Measurements from ENCODE around the gene IL16.

Gene IL16

GRCh38 chr15:81297603-81298575, 101.2 kb downstream of the IL16 start:
- 92% methylated on average over 4 of the region's 4 CpGs for WGBS
- no peak overlapping the region for H3K9ac ChIP-seq (ENCODE audit: low read depth, low read length)
- no peaks in the 10 kb centered on the region for H3K27me3 ChIP-seq (ENCODE audit: insufficient read depth, low read length)
- H3K4me1 ChIP-seq (ENCODE audit: insufficient read depth, low read length), result peaks cover 8% of the 10 kb centered on the region; the same call in 1 of the 2 replicates
- no peaks in the 10 kb centered on the region for H3K36me3 ChIP-seq (ENCODE audit: insufficient read depth, low read length)
- no peaks in the 10 kb centered on the region for H3K9me3 ChIP-seq (ENCODE audit: insufficient read depth, low read depth, low read length)
- H3K27ac ChIP-seq (ENCODE audit: low read depth, low read length), result no peak overlapping the region
- H3K4me3 ChIP-seq (ENCODE audit: low read length), result no peak overlapping the region

- Histone ChIP-seq H3K27me3 (ENCODE audit: insufficient read depth, low read length) (no peaks in the 10 kb centered on the region), H3K9me3 (ENCODE audit: insufficient read depth, low read depth, low read length) (no peaks in the 10 kb centered on the region), H3K27ac (ENCODE audit: low read depth, low read length) (no peak overlapping the region), H3K36me3 (ENCODE audit: insufficient read depth, low read length) (no peaks in the 10 kb centered on the region), H3K4me1 (ENCODE audit: insufficient read depth, low read length) (peaks cover 15% of the 10 kb centered on the region), H3K9ac (ENCODE audit: low read depth, low read length) (no peak overlapping the region), H3K4me3 (ENCODE audit: low read length) (no peak overlapping the region)
- WGBS, result 91% methylated on average over 6 of the region's 6 CpGs
Measured at GRCh38 chr15:81298611-81299010, 101.9 kb downstream of the IL16 start.

GRCh38 chr15:81299156-81299555, 102.5 kb downstream of the IL16 start:
- no peaks in the 10 kb centered on the region for H3K9me3 ChIP-seq (ENCODE audit: insufficient read depth, low read depth, low read length)
- 97% methylated on average over 3 of the region's 3 CpGs for WGBS
- H3K4me3 ChIP-seq (ENCODE audit: low read length), result no peak overlapping the region
- no peak overlapping the region for H3K27ac ChIP-seq (ENCODE audit: low read depth, low read length)
- H3K4me1 ChIP-seq (ENCODE audit: insufficient read depth, low read length), result peaks cover 17% of the 10 kb centered on the region
- no peaks in the 10 kb centered on the region for H3K36me3 ChIP-seq (ENCODE audit: insufficient read depth, low read length)
- no peaks in the 10 kb centered on the region for H3K27me3 ChIP-seq (ENCODE audit: insufficient read depth, low read length)
- H3K9ac ChIP-seq (ENCODE audit: low read depth, low read length), result no peak overlapping the region

GRCh38 chr15:81299630-81300273, 103.1 kb downstream of the IL16 start:
- H3K27me3 ChIP-seq (ENCODE audit: insufficient read depth, low read length), result no peaks in the 10 kb centered on the region
- H3K4me1 ChIP-seq (ENCODE audit: insufficient read depth, low read length), result peaks cover 20% of the 10 kb centered on the region
- no peak overlapping the region for H3K27ac ChIP-seq (ENCODE audit: low read depth, low read length)
- no peak overlapping the region for H3K4me3 ChIP-seq (ENCODE audit: low read length)
- H3K9me3 ChIP-seq (ENCODE audit: insufficient read depth, low read depth, low read length), result no peaks in the 10 kb centered on the region
- H3K9ac ChIP-seq (ENCODE audit: low read depth, low read length), result no peak overlapping the region
- 89% methylated on average over 14 of the region's 14 CpGs for WGBS
- no peaks in the 10 kb centered on the region for H3K36me3 ChIP-seq (ENCODE audit: insufficient read depth, low read length)

- H3K4me3 ChIP-seq (ENCODE audit: low read length), result no peak overlapping the region
- 98% methylated on average over 4 of the region's 4 CpGs for WGBS
- H3K27ac ChIP-seq (ENCODE audit: low read depth, low read length), result no peak overlapping the region
Measured at GRCh38 chr15:81301385-81301784, 104.7 kb downstream of the IL16 start.

DNA sequence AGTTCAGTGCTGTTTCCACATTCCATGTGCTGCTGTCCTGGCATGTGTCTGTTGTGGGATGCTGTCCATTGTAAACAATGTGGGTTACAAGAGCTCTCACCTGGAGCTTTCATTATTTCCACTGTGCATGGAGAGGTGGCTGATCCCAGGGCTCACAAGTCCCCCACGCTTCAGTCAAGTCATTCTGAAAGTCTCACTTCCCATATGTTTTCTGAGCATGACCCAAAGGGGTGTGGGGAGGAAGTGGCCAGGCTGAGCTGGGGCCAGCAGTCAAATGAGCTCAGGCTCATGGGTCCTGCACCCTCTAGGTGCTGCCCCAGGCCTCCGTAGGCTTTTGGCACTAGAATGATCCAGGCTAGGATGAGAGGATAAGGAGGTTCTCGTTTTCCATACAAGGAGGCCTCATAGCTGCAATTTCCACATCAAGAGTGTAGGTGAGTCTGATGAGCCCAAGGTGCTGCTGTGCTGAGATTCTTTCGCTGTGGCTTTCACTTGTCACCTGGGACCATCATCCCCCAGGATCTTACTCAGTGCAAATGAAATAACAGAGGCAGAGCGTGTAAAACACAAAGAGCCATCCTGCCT, 105.2 kb downstream of the IL16 start:
- Histone ChIP-seq H3K4me3 (ENCODE audit: low read length) (no peak overlapping the region), H3K9ac (ENCODE audit: low read depth, low read length) (no peak overlapping the region)

More at GRCh38 chr15:81301385-81301784, 104.7 kb downstream of the IL16 start:
- Histone ChIP-seq H3K4me1 (ENCODE audit: insufficient read depth, low read length) (peaks cover 21% of the 10 kb centered on the region), H3K27me3 (ENCODE audit: insufficient read depth, low read length) (no peaks in the 10 kb centered on the region), H3K9me3 (ENCODE audit: insufficient read depth, low read depth, low read length) (no peaks in the 10 kb centered on the region), H3K36me3 (ENCODE audit: insufficient read depth, low read length) (no peaks in the 10 kb centered on the region), H3K9ac (ENCODE audit: low read depth, low read length) (no peak overlapping the region)

GRCh38 chr15:81302701-81303109, 106.0 kb downstream of the IL16 start:
- Histone ChIP-seq H3K27ac (ENCODE audit: low read depth, low read length) (no peak overlapping the region), H3K9ac (ENCODE audit: low read depth, low read length) (no peak overlapping the region), H3K27me3 (ENCODE audit: insufficient read depth, low read length) (no peaks in the 10 kb centered on the region), H3K4me3 (ENCODE audit: low read length) (no peak overlapping the region), H3K4me1 (ENCODE audit: insufficient read depth, low read length) (peaks cover 21% of the 10 kb centered on the region), H3K9me3 (ENCODE audit: insufficient read depth, low read depth, low read length) (no peaks in the 10 kb centered on the region), H3K36me3 (ENCODE audit: insufficient read depth, low read length) (no peaks in the 10 kb centered on the region)
- WGBS, result 93% methylated on average over 6 of the region's 6 CpGs

More for the DNA sequence above, 105.2 kb downstream of the IL16 start:
- 88% methylated on average over 5 of the region's 5 CpGs for WGBS
- Histone ChIP-seq H3K9me3 (ENCODE audit: insufficient read depth, low read depth, low read length) (no peaks in the 10 kb centered on the region), H3K36me3 (ENCODE audit: insufficient read depth, low read length) (no peaks in the 10 kb centered on the region), H3K4me1 (ENCODE audit: insufficient read depth, low read length) (peaks cover 21% of the 10 kb centered on the region), H3K27me3 (ENCODE audit: insufficient read depth, low read length) (no peaks in the 10 kb centered on the region), H3K27ac (ENCODE audit: low read depth, low read length) (no peak overlapping the region)

GRCh38 chr15:81303244-81304225, 106.9 kb downstream of the IL16 start:
- Histone ChIP-seq H3K36me3 (ENCODE audit: insufficient read depth, low read length) (no peaks in the 10 kb centered on the region), H3K27me3 (ENCODE audit: insufficient read depth, low read length) (no peaks in the 10 kb centered on the region), H3K9me3 (ENCODE audit: insufficient read depth, low read depth, low read length) (no peaks in the 10 kb centered on the region), H3K9ac (ENCODE audit: low read depth, low read length) (no peak overlapping the region), H3K4me1 (ENCODE audit: insufficient read depth, low read length) (peaks cover 21% of the 10 kb centered on the region), H3K27ac (ENCODE audit: low read depth, low read length) (peak overlapping the region; percentile 25; the same call in 1 of the 2 replicates), H3K4me3 (ENCODE audit: low read length) (no peak overlapping the region)
- WGBS, result 62% methylated on average over 8 of the region's 9 CpGs

DNA sequence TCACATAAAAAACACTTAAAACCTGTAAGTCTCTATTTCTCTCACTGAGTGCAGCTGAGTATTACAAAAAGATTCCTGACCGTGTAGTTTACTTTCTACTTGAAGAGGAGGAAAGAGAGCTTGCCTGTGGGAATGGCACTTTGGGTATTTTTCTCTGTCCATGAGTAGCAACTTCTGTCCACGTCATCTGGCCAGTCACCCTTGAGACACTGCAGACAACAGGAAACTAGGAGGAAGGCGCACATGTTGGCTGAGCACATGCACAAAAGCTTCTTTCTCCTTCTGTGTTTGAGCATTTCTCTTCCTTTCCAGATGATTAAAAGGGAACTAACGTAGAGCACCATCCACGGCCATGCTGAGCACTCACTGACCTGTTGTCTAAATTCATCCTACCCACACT, 107.5 kb downstream of the IL16 start:
- Histone ChIP-seq H3K9me3 (ENCODE audit: insufficient read depth, low read depth, low read length) (no peaks in the 10 kb centered on the region), H3K9ac (ENCODE audit: low read depth, low read length) (no peak overlapping the region), H3K4me1 (ENCODE audit: insufficient read depth, low read length) (peaks cover 21% of the 10 kb centered on the region), H3K27me3 (ENCODE audit: insufficient read depth, low read length) (no peaks in the 10 kb centered on the region), H3K36me3 (ENCODE audit: insufficient read depth, low read length) (no peaks in the 10 kb centered on the region), H3K4me3 (ENCODE audit: low read length) (no peak overlapping the region), H3K27ac (ENCODE audit: low read depth, low read length) (peak overlapping the region; percentile 25; the same call in 1 of the 2 replicates)
- 78% methylated on average over 5 of the region's 5 CpGs for WGBS

DNA sequence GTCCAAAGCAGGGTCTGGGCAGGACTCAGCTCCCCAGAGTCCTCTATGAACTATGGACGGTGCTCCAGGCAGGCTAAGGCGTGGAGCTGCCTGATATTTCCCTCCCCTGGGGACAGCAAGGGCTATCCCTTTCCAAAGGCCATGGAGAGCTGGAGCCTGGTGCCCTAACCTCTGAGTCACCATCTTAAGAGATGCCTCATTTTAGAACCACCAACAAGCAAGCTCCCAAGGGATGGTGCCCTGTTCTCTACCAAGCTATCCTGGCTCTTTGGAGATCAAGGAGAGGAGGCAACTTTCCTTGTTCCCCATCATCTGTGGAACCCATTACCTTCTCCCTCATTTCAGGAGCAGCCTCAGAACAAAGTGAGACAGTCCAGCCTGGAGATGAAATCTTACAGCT, 111.6 kb downstream of the IL16 start:
- 93% methylated on average over 2 of the region's 2 CpGs for WGBS

More for the DNA sequence above, 111.6 kb downstream of the IL16 start:
- peaks cover 14% of the 10 kb centered on the region for H3K4me1 ChIP-seq (ENCODE audit: insufficient read depth, low read length)
- H3K4me3 ChIP-seq (ENCODE audit: low read length), result no peak overlapping the region
- H3K27me3 ChIP-seq (ENCODE audit: insufficient read depth, low read length), result no peaks in the 10 kb centered on the region
- H3K9me3 ChIP-seq (ENCODE audit: insufficient read depth, low read depth, low read length), result no peaks in the 10 kb centered on the region
- peaks cover 9% of the 10 kb centered on the region; the same call in 1 of the 2 replicates for H3K36me3 ChIP-seq (ENCODE audit: insufficient read depth, low read length)
- no peak overlapping the region for H3K27ac ChIP-seq (ENCODE audit: low read depth, low read length)
- H3K9ac ChIP-seq (ENCODE audit: low read depth, low read length), result no peak overlapping the region

Data from HUES64 (cell line).